GM12874 (cell line): ENCODE results near the gene DPYSL4.

Experiments used
- TF ChIP-seq, protein P1 (sequence below): IDR thresholded peaks from 2 replicates; pipeline ENCODE4 v1.5.1; 2011; ENCODE audit warnings: low read depth, mild to moderate bottlenecking, control low read depth, low read length, moderate library complexity; ENCODE audit not compliant: insufficient read depth

DPYSL4 gene

GRCh38 chr10:132186488-132187429 is at the start of gene DPYSL4:
Gene DPYSL4 (plus strand): TSS chr10:132186948. CDS start chr10:132187064, 116 bp downstream.
- TF ChIP-seq, protein P1, sequence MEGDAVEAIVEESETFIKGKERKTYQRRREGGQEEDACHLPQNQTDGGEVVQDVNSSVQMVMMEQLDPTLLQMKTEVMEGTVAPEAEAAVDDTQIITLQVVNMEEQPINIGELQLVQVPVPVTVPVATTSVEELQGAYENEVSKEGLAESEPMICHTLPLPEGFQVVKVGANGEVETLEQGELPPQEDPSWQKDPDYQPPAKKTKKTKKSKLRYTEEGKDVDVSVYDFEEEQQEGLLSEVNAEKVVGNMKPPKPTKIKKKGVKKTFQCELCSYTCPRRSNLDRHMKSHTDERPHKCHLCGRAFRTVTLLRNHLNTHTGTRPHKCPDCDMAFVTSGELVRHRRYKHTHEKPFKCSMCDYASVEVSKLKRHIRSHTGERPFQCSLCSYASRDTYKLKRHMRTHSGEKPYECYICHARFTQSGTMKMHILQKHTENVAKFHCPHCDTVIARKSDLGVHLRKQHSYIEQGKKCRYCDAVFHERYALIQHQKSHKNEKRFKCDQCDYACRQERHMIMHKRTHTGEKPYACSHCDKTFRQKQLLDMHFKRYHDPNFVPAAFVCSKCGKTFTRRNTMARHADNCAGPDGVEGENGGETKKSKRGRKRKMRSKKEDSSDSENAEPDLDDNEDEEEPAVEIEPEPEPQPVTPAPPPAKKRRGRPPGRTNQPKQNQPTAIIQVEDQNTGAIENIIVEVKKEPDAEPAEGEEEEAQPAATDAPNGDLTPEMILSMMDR: no peak

DNA sequence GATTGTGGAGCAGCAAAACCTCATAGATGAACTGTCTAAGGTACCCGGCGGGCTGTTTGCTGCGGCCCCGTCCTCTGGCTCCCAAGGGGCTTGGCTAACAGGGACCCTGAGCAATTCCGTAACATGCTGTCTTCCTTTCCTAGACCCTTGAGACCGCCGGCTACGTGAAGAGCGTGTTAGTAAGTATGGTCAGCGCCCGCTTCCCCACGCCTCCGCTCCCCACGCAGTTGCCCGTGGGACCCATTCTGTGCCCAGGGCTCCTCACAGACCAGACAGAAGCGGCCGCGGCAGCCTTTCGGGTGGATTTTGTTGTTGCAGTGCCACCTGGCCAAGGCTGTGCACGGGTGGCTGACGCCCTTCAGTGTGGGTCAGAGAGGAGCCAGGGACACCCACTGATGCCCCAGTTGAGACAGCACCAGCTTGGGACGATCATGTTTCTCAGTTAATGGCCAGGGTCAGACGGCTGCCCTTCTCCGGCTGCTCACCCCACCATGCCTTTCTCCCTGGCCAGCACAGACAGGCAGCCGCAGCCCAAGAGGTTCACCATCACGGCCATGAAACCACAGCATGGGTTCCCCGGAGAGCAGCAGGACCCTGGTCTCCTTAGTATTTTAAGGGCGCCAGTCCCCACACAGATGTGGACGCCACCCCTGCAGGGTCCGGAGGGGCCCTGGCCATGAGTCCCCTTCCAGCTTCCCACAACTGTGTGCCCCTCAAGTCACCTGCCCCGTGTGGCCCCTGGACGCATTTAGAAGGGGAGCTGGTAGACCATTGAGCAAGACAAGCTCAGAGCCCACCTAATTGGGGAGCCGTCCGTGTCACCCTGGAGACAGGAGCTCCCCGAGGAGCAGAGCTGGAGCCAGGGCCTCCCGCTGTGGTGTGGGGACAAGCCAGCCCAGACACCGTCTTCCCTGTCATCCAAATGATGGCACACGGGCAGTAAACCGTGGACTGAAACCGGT is 49.4 kb upstream of the DPYSL4 start:
- TF ChIP-seq, protein P1: no peak

DNA sequence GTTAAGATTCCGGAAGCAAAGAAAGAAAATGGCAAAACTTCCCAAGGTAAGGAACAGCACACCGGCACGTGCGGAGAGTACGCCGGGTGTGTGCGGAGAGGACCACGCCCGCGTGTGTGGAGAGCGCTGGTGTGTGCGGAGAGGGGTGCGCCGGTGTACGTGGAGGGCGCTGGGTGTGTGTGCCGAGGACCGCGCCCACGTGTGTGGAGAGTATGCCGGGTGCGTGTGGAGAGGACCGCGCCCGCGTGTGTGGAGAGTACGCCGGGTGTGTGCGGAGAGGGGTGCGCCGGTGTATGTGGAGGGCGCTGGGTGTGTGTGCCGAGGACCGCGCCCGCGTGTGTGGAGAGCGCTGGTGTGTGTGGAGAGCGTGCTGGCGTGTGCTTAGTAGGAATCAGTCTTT is 48.6 kb upstream of the DPYSL4 start:
- TF ChIP-seq, protein P1: no peak

GRCh38 chr10:132138596-132138995 is 48.2 kb upstream of the DPYSL4 start:
- TF ChIP-seq, protein P1: no peak

DNA sequence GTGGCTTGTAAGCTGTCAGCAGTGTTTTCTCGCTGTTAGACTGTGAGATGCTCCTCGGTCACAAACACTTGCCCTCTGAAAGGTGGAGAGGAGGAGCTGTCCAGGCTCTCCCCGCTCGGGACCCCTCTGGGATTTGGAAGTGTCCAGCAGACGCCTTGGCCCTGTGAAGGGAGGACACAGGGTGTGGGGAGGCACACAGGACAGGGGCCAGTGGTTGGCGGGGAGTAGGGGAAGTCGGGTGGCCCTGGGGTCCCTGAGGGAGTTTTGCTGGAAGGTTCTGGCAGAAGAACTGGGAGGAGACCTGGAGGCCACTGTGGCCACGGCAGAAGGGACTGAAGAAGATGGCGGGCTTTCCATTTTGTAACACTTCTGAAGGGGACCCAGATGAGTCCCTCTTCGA is 47.2 kb upstream of the DPYSL4 start:
- TF ChIP-seq, protein P1: no peak

DNA sequence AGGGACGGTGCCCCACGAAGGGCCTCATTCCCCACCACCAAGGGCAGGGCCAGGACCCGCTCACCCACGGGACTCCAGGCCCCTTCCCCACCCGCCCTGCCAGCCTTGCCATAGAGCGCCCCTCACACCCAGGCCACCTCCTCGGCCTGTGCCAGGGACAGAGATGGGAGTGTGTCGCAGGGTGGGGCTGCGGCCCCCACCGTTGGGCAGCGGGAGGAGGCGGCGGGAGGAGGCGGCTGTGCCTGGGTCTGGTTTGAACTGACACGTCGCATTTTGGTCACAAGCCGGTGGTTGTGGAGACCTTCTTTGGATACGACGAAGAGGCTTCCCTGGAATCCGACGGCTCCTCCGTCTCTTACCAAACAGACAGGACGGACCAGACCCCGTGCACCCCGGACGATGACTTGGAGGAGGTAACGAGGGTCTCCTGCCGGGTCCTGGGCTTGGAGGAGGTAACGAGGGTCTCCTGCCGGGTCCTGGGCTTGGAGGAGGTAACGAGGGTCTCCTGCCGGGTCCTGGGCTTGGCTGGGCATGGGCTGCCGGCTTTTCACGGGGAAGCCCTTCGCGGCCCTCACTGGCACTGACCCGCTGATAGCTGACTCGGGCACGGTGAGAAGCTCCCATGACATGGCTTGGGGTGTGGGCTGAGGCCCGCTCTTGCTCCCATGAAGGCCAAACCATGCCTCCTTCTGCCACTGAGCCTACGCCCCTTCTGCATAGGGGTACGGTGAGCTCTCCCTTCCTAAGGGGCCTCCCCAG is 46.4 kb upstream of the DPYSL4 start:
- TF ChIP-seq, protein P1: no peak
